HEK293 (cell line): ENCODE data around the gene TWF2.

Source experiments
- CTCF ChIA-PET: fragments of 350-600 bp; formaldehyde crosslinking; extraction: SDS; loops from one replicate; lab custom pipeline; 2021; ENCODE audit warnings: antibody characterized with exemption; lab: Yijun Ruan, JAX
- POLR2A ChIA-PET: fragments of 300-600 bp; formaldehyde crosslinking; extraction: SDS; loops from one replicate; lab custom pipeline; 2020; ENCODE audit warnings: antibody characterized with exemption, inconsistent platforms; lab: Yijun Ruan, JAX
- H3K27ac ChIP-seq: fragments of 200-500 bp; sonication (Bioruptor generic); 2 replicates; pipeline ENCODE4 v1.5.1; 2014; ENCODE audit warnings: low read depth, low read length, control low read depth, inconsistent platforms; ENCODE audit errors: extremely low read depth
- H3K36me3 ChIP-seq, 2 experiments: fragments of 200-500 bp in 1 of 2; sonication (Bioruptor generic) in 1 of 2; 1 replicate in 1 of 2; 2 replicates in 1 of 2; pipeline ENCODE4 v1.5.1; 2014 to 2017; ENCODE audit warnings: inconsistent platforms in 2 of 2, low read length in 2 of 2; ENCODE audit not compliant: control insufficient read depth in 2 of 2, insufficient read depth in 1 of 2
- H3K4me1 ChIP-seq: fragments of 200-500 bp; sonication (Bioruptor generic); 2 replicates; pipeline ENCODE4 v1.5.1; 2014; ENCODE audit warnings: mild to moderate bottlenecking, low read length, inconsistent platforms; ENCODE audit not compliant: control insufficient read depth, insufficient read depth
- H3K4me3 ChIP-seq: 2 replicates; pipeline ENCODE4 v1.5.1; 2011; ENCODE audit warnings: low read depth, mild to moderate bottlenecking, control low read depth, low read length, moderate library complexity
- H3K9me3 ChIP-seq: fragments of 200-500 bp; sonication (Bioruptor generic); 2 replicates; pipeline ENCODE4 v1.5.1; 2014; ENCODE audit warnings: low read depth, low read length, inconsistent platforms; ENCODE audit not compliant: control insufficient read depth, insufficient read depth
- FEZF1 ChIP-seq: fragments of 450-650 bp; formaldehyde crosslinking; IDR thresholded peaks from 2 replicates; pipeline ENCODE4 v1.5.1; 2016; ENCODE audit warnings: missing biosample characterization, missing genetic modification characterization
- PRDM2 ChIP-seq: fragments of 450-650 bp; formaldehyde crosslinking; IDR thresholded peaks from 2 replicates; pipeline ENCODE4 v1.5.1; 2016; ENCODE audit warnings: missing biosample characterization, missing genetic modification characterization, borderline replicate concordance
- PRDM6 ChIP-seq: fragments of 450-650 bp; formaldehyde crosslinking; IDR thresholded peaks from 2 replicates; pipeline ENCODE4 v1.5.1; 2017; ENCODE audit warnings: missing biosample characterization, missing genetic modification characterization
- ZNF10 ChIP-seq: fragments of 450-650 bp; formaldehyde crosslinking; IDR thresholded peaks from 2 replicates; pipeline ENCODE4 v1.5.1; 2017; ENCODE audit warnings: missing biosample characterization, missing genetic modification characterization
- ZNF211 ChIP-seq: fragments of 450-650 bp; formaldehyde crosslinking; IDR thresholded peaks from 2 replicates; pipeline ENCODE4 v1.5.1; 2016; ENCODE audit warnings: low read depth, missing biosample characterization, missing genetic modification characterization
- ZNF239 ChIP-seq: fragments of 450-650 bp; formaldehyde crosslinking; IDR thresholded peaks from 2 replicates; pipeline ENCODE4 v1.5.1; 2016; ENCODE audit warnings: missing biosample characterization, missing genetic modification characterization
- ZNF394 ChIP-seq: fragments of 450-650 bp; formaldehyde crosslinking; IDR thresholded peaks from 2 replicates; pipeline ENCODE4 v1.5.1; 2016; ENCODE audit warnings: missing biosample characterization, missing genetic modification characterization, mild to moderate bottlenecking, moderate library complexity, borderline replicate concordance
- ZNF544 ChIP-seq: fragments of 450-650 bp; formaldehyde crosslinking; IDR thresholded peaks from 2 replicates; pipeline ENCODE4 v1.5.0; 2017; ENCODE audit warnings: missing biosample characterization, missing genetic modification characterization
- ZNF626 ChIP-seq: fragments of 450-650 bp; sonication (Bioruptor Pico); formaldehyde crosslinking; IDR thresholded peaks from 2 replicates; pipeline ENCODE4 v1.5.1; 2018; ENCODE audit warnings: missing biosample characterization, missing genetic modification characterization, inconsistent platforms
- ZNF701 ChIP-seq: fragments of 450-650 bp; formaldehyde crosslinking; IDR thresholded peaks from 2 replicates; pipeline ENCODE4 v1.5.1; 2016; ENCODE audit warnings: missing biosample characterization, missing genetic modification characterization
- ZNF830 ChIP-seq: fragments of 450-650 bp; IDR thresholded peaks from 2 replicates; pipeline ENCODE4 v1.5.0; 2018; ENCODE audit warnings: missing biosample characterization, missing genetic modification characterization, low read depth, mild to moderate bottlenecking, moderate library complexity
- TF ChIP-seq, protein P1 (sequence below): fragments of 450-650 bp; IDR thresholded peaks from 2 replicates; pipeline ENCODE4 v1.5.1; 2018; ENCODE audit warnings: missing biosample characterization, missing genetic modification characterization
- TF ChIP-seq, protein P2 (sequence below): fragments of 450-650 bp; formaldehyde crosslinking; IDR thresholded peaks from 2 replicates; pipeline ENCODE4 v1.5.1; 2016; ENCODE audit warnings: missing biosample characterization, missing genetic modification characterization
- TF ChIP-seq, protein P3 (sequence below): fragments of 450-650 bp; formaldehyde crosslinking; IDR thresholded peaks from 2 replicates; pipeline ENCODE4 v1.5.1; 2016; ENCODE audit warnings: missing biosample characterization, missing genetic modification characterization, borderline replicate concordance
- TF ChIP-seq, protein P4 (sequence below): fragments of 450-650 bp; formaldehyde crosslinking; IDR thresholded peaks from 2 replicates; pipeline ENCODE4 v1.5.1; 2016; ENCODE audit warnings: missing biosample characterization, missing genetic modification characterization, low read depth

The TWF2 gene

DNA sequence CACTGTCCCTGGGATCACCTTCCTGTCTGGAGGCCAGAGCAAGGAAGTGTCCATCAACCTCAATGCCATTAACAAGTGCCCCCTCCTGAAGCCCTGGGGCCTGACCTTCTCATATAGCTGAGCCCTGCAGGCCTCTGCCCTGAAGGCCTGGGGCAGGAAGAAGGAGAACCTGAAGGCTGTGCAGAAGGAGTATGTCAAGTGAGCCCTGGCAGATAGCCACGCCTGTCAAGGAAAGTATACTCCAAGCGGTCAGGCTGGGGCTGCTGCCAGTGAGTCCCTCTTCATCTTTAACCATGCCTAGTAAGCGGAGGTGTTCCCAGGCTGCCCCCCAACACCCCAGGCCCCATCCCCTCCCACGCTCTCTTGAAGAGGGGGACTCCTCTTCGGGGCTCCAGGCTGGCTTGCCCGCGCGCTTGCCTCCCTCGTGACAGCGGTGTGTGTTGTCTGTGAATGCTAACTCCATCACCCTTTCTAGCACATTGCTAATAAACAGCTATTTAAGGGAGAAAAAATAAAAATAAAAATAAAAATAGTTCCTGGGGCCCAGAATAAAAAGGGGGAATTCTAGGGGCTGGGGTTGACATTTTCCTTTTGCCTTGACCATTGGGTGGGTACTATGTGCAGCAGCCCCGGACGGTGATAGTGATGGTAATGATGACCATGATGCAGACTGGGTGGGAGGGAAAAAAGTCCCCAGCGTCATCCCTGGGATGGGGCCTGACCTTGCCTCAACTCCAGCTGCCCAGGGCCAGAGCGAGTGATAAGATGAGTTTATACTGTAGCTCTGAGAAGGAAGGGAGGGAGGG, 44.3 kb downstream of the TWF2 start (continued):
- TF ChIP-seq, protein P1, sequence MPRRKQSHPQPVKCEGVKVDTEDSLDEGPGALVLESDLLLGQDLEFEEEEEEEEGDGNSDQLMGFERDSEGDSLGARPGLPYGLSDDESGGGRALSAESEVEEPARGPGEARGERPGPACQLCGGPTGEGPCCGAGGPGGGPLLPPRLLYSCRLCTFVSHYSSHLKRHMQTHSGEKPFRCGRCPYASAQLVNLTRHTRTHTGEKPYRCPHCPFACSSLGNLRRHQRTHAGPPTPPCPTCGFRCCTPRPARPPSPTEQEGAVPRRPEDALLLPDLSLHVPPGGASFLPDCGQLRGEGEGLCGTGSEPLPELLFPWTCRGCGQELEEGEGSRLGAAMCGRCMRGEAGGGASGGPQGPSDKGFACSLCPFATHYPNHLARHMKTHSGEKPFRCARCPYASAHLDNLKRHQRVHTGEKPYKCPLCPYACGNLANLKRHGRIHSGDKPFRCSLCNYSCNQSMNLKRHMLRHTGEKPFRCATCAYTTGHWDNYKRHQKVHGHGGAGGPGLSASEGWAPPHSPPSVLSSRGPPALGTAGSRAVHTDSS (tag by site-specific recombination), result no peak

DNA sequence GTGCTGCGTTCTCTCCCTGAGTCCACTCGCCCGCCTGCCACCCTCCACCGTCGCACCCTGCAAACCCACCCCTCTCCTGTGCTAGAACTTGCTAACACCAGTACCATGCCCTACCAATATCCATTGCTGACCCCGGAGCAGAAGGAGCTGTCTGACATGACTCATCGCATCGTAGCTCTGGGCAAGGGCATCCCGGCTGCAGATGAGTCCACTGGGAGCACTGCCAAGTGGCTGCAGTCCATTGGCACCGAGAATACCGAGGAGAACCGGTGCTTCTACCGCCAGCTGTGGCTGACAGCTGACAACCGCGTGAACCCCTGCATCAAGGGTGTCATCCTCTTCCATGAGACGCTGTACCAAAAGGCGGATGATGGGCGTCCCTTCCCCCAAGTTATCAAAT, 45.9 kb downstream of the TWF2 start:
- H3K36me3 ChIP-seq, result no peaks in the 10 kb centered on the region
- ChIA-PET POLR2A (no interaction called here), CTCF (interaction anchor here (0.7 kb wide), 1 partner anchor 29 kb away, joined by 3 read pairs; no protein-coding TSS in a partner anchor)
- H3K9me3 ChIP-seq, result no peaks in the 10 kb centered on the region
- H3K4me3 ChIP-seq, result no peak overlapping the region
- no peaks in the 10 kb centered on the region for H3K4me1 ChIP-seq
- H3K27ac ChIP-seq, result no peak overlapping the region
- no peak for TF ChIP-seq FEZF1 (tag by site-specific recombination)
- TF ChIP-seq ZNF239 (tag by site-specific recombination), result no peak
- no peak for TF ChIP-seq ZNF626 (tag by site-specific recombination)
- TF ChIP-seq, protein P2, sequence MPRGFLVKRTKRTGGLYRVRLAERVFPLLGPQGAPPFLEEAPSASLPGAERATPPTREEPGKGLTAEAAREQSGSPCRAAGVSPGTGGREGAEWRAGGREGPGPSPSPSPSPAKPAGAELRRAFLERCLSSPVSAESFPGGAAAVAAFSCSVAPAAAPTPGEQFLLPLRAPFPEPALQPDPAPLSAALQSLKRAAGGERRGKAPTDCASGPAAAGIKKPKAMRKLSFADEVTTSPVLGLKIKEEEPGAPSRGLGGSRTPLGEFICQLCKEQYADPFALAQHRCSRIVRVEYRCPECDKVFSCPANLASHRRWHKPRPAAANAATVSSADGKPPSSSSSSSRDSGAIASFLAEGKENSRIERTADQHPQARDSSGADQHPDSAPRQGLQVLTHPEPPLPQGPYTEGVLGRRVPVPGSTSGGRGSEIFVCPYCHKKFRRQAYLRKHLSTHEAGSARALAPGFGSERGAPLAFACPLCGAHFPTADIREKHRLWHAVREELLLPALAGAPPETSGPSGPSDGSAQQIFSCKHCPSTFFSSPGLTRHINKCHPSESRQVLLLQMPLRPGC, result no peak
- TF ChIP-seq ZNF394 (tag by site-specific recombination), result no peak
- TF ChIP-seq ZNF211 (tag by site-specific recombination), result no peak
- no peak for TF ChIP-seq ZNF10
- TF ChIP-seq, protein P3, sequence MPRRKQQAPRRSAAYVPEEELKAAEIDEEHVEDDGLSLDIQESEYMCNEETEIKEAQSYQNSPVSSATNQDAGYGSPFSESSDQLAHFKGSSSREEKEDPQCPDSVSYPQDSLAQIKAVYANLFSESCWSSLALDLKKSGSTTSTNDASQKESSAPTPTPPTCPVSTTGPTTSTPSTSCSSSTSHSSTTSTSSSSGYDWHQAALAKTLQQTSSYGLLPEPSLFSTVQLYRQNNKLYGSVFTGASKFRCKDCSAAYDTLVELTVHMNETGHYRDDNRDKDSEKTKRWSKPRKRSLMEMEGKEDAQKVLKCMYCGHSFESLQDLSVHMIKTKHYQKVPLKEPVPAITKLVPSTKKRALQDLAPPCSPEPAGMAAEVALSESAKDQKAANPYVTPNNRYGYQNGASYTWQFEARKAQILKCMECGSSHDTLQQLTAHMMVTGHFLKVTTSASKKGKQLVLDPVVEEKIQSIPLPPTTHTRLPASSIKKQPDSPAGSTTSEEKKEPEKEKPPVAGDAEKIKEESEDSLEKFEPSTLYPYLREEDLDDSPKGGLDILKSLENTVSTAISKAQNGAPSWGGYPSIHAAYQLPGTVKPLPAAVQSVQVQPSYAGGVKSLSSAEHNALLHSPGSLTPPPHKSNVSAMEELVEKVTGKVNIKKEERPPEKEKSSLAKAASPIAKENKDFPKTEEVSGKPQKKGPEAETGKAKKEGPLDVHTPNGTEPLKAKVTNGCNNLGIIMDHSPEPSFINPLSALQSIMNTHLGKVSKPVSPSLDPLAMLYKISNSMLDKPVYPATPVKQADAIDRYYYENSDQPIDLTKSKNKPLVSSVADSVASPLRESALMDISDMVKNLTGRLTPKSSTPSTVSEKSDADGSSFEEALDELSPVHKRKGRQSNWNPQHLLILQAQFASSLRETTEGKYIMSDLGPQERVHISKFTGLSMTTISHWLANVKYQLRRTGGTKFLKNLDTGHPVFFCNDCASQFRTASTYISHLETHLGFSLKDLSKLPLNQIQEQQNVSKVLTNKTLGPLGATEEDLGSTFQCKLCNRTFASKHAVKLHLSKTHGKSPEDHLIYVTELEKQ (tag by site-specific recombination), result no peak
- TF ChIP-seq, protein P4, sequence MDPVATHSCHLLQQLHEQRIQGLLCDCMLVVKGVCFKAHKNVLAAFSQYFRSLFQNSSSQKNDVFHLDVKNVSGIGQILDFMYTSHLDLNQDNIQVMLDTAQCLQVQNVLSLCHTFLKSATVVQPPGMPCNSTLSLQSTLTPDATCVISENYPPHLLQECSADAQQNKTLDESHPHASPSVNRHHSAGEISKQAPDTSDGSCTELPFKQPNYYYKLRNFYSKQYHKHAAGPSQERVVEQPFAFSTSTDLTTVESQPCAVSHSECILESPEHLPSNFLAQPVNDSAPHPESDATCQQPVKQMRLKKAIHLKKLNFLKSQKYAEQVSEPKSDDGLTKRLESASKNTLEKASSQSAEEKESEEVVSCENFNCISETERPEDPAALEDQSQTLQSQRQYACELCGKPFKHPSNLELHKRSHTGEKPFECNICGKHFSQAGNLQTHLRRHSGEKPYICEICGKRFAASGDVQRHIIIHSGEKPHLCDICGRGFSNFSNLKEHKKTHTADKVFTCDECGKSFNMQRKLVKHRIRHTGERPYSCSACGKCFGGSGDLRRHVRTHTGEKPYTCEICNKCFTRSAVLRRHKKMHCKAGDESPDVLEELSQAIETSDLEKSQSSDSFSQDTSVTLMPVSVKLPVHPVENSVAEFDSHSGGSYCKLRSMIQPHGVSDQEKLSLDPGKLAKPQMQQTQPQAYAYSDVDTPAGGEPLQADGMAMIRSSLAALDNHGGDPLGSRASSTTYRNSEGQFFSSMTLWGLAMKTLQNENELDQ (tag by site-specific recombination), result no peak
- TF ChIP-seq ZNF830 (tag by site-specific recombination), result no peak
- TF ChIP-seq PRDM2, result no peak
- TF ChIP-seq ZNF544 (tag by site-specific recombination), result no peak
- no peak for TF ChIP-seq PRDM6 (tag by site-specific recombination)
- no peak for TF ChIP-seq ZNF701 (tag by site-specific recombination)
- TF ChIP-seq, all 188 proteins: peak for 0
